ENCODE measurements around the gene TRAPPC3L. TPM values are rescaled to one million over a fixed set of nuclear protein-coding genes. Genes with fewer than 3 reads are reported as not detected.

The TRAPPC3L gene
- total RNA-seq, 1 donor from 2014 or later = not detected

DNA sequence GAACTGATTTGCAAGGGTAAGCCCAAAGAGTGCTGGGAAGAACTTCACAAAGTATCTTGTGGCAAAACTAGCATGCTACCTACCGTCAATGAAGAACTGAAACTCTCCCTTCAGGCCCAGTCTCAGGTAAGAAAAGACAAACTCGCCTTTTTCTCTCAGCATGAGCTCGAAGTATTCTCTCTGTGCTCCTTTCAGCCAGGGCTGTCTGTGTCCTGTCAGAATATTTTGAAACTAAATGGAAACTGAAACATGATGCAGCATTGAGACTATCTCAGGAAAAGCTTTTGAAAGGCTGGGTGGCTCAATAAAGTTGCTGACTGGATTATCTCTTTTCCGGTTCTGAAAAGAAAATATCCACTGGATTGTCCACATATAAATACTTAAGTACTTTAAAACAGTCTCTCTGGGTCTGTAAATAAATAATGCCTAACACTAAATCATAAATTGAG lies 33.3 kb downstream of the TRAPPC3L start:
- H3K36me3 Mint-ChIP-seq (ENCODE audit: insufficient read depth) = no peaks in the 10 kb centered on the region
- TF ChIP-seq, protein P1, sequence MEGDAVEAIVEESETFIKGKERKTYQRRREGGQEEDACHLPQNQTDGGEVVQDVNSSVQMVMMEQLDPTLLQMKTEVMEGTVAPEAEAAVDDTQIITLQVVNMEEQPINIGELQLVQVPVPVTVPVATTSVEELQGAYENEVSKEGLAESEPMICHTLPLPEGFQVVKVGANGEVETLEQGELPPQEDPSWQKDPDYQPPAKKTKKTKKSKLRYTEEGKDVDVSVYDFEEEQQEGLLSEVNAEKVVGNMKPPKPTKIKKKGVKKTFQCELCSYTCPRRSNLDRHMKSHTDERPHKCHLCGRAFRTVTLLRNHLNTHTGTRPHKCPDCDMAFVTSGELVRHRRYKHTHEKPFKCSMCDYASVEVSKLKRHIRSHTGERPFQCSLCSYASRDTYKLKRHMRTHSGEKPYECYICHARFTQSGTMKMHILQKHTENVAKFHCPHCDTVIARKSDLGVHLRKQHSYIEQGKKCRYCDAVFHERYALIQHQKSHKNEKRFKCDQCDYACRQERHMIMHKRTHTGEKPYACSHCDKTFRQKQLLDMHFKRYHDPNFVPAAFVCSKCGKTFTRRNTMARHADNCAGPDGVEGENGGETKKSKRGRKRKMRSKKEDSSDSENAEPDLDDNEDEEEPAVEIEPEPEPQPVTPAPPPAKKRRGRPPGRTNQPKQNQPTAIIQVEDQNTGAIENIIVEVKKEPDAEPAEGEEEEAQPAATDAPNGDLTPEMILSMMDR (IDR thresholded peaks at IDR 0.05; ENCODE audit: unreplicated experiment) = no peak
- H3K4me1 Mint-ChIP-seq (ENCODE audit: low read depth) = peaks cover 2% of the 10 kb centered on the region
- peak overlapping the region; percentile 89 for H3K27ac Mint-ChIP-seq
- no peak overlapping the region for H3K4me3 Mint-ChIP-seq (ENCODE audit: low read depth)
- H3K9me3 Mint-ChIP-seq (ENCODE audit: low read depth) = peaks cover 16% of the 10 kb centered on the region
- DNase-seq (ENCODE audit: low spot score, unreplicated experiment) = no peak
- H3K27me3 Mint-ChIP-seq = peaks cover 2% of the 10 kb centered on the region

DNA sequence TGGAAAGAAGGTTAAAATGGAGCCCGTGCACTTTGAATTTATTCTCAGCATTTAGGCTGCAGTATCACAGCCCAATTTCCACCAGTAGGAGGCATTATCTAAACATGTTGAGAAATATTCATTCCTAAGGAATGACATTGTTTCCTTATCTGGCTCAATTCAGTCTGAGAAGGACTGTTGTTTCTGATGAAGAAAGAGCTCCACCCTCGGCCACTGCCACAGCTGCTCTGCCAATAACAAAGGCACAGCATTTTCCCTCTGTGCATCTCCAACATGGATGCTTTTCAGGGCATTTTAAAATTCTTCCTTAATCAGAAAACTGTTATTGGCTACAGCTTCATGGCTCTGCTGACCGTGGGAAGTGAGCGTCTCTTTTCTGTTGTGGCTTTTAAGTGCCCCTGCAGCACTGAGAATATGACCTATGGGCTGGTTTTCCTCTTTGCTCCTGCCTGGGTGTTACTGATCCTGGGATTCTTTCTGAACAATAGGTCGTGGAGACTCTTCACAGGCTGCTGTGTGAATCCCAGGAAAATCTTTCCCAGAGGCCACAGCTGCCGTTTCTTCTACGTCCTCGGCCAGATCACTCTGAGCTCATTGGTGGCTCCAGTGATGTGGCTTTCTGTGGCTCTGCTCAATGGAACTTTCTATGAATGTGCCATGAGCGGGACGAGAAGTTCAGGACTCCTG lies 33.9 kb downstream of the TRAPPC3L start, which contains the start of gene CALHM5:
TSS of gene CALHM5 (plus strand) at position 216 of the 687 bp plus-strand sequence. CDS start at position 274, 58 bp downstream.
- H3K27ac Mint-ChIP-seq = peak within 1 kb of the TSS; percentile 89
- H3K27me3 Mint-ChIP-seq = peaks cover 2% of the 10 kb centered on the region
- no peak for DNase-seq (ENCODE audit: low spot score, unreplicated experiment)
- H3K4me1 Mint-ChIP-seq (ENCODE audit: low read depth) = peaks cover 2% of the 10 kb centered on the region
- H3K9me3 Mint-ChIP-seq (ENCODE audit: low read depth) = peaks cover 16% of the 10 kb centered on the region
- TF ChIP-seq, protein P1 (IDR thresholded peaks at IDR 0.05; ENCODE audit: unreplicated experiment) = peak; percentile 52
- H3K36me3 Mint-ChIP-seq (ENCODE audit: insufficient read depth) = no peaks in the 10 kb centered on the region
- no peak within 1 kb of the TSS for H3K4me3 Mint-ChIP-seq (ENCODE audit: low read depth)

DNA sequence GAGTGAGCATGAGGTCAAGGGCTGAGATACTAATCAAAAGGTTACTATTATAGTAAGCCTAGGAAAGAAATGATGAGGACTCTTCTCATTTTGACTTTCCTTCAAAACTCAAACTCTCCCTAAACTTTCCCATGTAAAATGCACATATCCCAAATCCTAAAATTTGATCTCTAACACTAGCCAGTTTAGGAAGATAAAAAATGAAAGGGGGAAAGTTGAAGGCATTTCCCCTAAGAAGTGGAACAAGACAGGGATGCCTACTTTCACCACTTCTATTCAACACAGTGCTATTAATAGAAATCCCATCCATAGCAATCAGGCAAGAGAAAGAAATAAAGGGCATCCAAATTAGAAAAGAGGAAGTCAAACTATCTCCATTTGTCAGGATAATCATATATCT lies 37.0 kb downstream of the TRAPPC3L start:
- no peak overlapping the region for H3K4me3 Mint-ChIP-seq (ENCODE audit: low read depth)
- peaks cover 2% of the 10 kb centered on the region for H3K4me1 Mint-ChIP-seq (ENCODE audit: low read depth)
- DNase-seq (ENCODE audit: low spot score, unreplicated experiment) = no peak
- H3K27ac Mint-ChIP-seq = no peak overlapping the region
- H3K9me3 Mint-ChIP-seq (ENCODE audit: low read depth) = peaks cover 28% of the 10 kb centered on the region
- H3K27me3 Mint-ChIP-seq = no peaks in the 10 kb centered on the region
- TF ChIP-seq, protein P1 (IDR thresholded peaks at IDR 0.05; ENCODE audit: unreplicated experiment) = no peak
- H3K36me3 Mint-ChIP-seq (ENCODE audit: insufficient read depth) = no peaks in the 10 kb centered on the region

DNA sequence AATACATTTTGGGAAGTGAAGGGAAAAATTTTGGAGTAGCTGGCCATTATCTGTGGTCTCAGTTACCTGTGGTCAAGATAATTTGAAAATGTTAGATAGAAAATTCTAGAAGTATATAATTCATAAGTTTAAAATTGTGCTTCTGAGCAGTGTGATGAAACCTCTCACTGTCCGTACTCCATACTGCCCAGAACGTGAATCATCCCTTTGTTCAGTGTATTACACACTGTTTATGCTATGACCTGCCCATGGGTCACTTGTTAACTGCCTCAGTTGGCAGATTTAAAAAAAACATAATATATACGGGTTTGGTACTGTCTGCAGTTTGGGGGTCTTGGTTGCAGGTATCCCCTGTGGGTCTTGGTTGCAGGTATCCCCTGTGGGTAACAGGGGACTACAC lies 38.2 kb downstream of the TRAPPC3L start:
- TF ChIP-seq, protein P1 (IDR thresholded peaks at IDR 0.05; ENCODE audit: unreplicated experiment) = no peak
- no peaks in the 10 kb centered on the region for H3K36me3 Mint-ChIP-seq (ENCODE audit: insufficient read depth)
- no peak for DNase-seq (ENCODE audit: low spot score, unreplicated experiment)
- H3K27ac Mint-ChIP-seq = no peak overlapping the region
- H3K4me3 Mint-ChIP-seq (ENCODE audit: low read depth) = no peak overlapping the region
- peaks cover 30% of the 10 kb centered on the region for H3K9me3 Mint-ChIP-seq (ENCODE audit: low read depth)
- peaks cover 2% of the 10 kb centered on the region for H3K4me1 Mint-ChIP-seq (ENCODE audit: low read depth)
- H3K27me3 Mint-ChIP-seq = no peaks in the 10 kb centered on the region

DNA sequence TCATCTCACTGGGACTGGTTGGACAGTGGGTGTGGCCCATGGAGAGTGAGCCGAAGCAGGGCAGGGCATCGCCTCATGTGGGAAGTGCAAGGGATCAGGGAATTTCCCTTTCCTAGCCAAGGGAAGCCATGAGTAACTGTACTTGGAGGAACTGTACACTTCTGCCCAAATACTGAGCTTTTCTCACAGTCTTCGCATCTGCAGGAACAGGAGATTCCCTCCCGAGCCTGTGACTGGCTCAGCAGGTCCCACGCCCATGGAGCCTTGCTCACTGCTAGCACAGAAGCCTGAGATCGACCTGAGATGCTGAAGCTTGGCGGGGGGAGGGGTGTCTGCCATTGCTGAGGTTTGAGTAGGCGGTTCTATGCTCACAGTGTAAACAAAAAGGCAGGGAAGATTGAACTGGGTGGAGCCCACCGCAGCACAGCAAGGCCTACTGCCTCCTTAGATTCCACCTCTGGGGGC lies 44.5 kb downstream of the TRAPPC3L start:
- H3K4me3 Mint-ChIP-seq (ENCODE audit: low read depth) = no peak overlapping the region
- H3K4me1 Mint-ChIP-seq (ENCODE audit: low read depth) = peaks cover 5% of the 10 kb centered on the region
- no peak for DNase-seq (ENCODE audit: low spot score, unreplicated experiment)
- peaks cover 17% of the 10 kb centered on the region for H3K9me3 Mint-ChIP-seq (ENCODE audit: low read depth)
- H3K27me3 Mint-ChIP-seq = peaks cover 10% of the 10 kb centered on the region
- no peak overlapping the region for H3K27ac Mint-ChIP-seq
- H3K36me3 Mint-ChIP-seq (ENCODE audit: insufficient read depth) = no peaks in the 10 kb centered on the region
- TF ChIP-seq, protein P1 (IDR thresholded peaks at IDR 0.05; ENCODE audit: unreplicated experiment) = no peak

Data from progenitor cell of endocrine pancreas (in vitro differentiated cells).